HCT116 (cell line): ENCODE data around the gene EEIG1. TPM values are rescaled to one million over a fixed set of nuclear protein-coding genes. Genes with fewer than 3 reads are reported as not detected.

Experiments
- ATAC-seq: fragments of 200-7000 bp; cut with Tn5 transposase; 2 replicates; pipeline ENCODE4 v1.9.1; 2020; ENCODE audit warnings: mild to moderate bottlenecking, moderate library complexity
- BruUV-seq: library from RNA; stranded (reverse); fragments of 400-500 nt; replicated peaks from 2 replicates; lab custom pipeline; 2021; lab: Mats Ljungman, UMichigan
- CTCF ChIA-PET: fragments of 300-600 bp; sonication (Branson Sonifier 250); formaldehyde crosslinking; loops from one replicate; lab custom pipeline; 2021; ENCODE audit warnings: antibody characterized with exemption; lab: Charles Lee
- POLR2A ChIA-PET: fragments of 300-600, 350-600 bp; sonication (Branson Sonifier 250); formaldehyde crosslinking; loops from one replicate; lab custom pipeline; 2021; ENCODE audit warnings: antibody characterized with exemption; lab: Charles Lee
- RAD21 ChIA-PET, 2 experiments: fragments of 300-600 bp; sonication (Branson Sonifier 250); formaldehyde crosslinking; loops; one replicate each; lab custom pipeline; 2023; ENCODE audit warnings: low total read pairs in 2 of 2; ENCODE audit not compliant: uncharacterized antibody in 2 of 2, unreplicated experiment in 2 of 2, low non-redundant PET in 1 of 2; lab: Charles Lee
- DNase-seq: peaks from one replicate; pipeline ENCODE4 v3.0.0-alpha.2; 2010; ENCODE audit warnings: low read depth, low spot score
- H2AFZ ChIP-seq: fragments of 200-600 bp; shearing (Covaris generic), sonication (generic); 2 replicates; pipeline ENCODE4 v1.6.1; 2017; ENCODE audit warnings: low read depth, mixed run types, mixed read lengths, antibody characterized with exemption, low read length; ENCODE audit not compliant: poor library complexity, severe bottlenecking
- H3K27ac ChIP-seq: 2 replicates; pipeline ENCODE4 v1.5.1; 2012; ENCODE audit warnings: low read depth, low read length
- H3K27me3 ChIP-seq: fragments of 200-600 bp; sonication (generic); 2 replicates; pipeline ENCODE4 v1.6.1; 2016; ENCODE audit warnings: mixed run types, low read length, mixed read lengths; ENCODE audit not compliant: insufficient read depth
- H3K36me3 ChIP-seq, 2 experiments: fragments of 200-500 bp in 1 of 2; fragments of 200-600 bp in 1 of 2; sonication (Bioruptor generic) in 1 of 2; sonication (generic) in 1 of 2; 2 replicates each; pipeline versions ENCODE4 v1.5.1 to v1.6.1; 2014 to 2016; ENCODE audit warnings: low read length in 2 of 2, inconsistent platforms in 1 of 2, mixed read lengths in 1 of 2, mixed run types in 1 of 2; ENCODE audit not compliant: insufficient read depth in 2 of 2, control insufficient read depth in 1 of 2
- H3K4me1 ChIP-seq, 2 experiments: fragments of 200-600 bp in 1 of 2; sonication (generic) in 1 of 2; 2 replicates each; pipeline versions ENCODE4 v1.5.1 to v1.6.1; 2012 to 2017; ENCODE audit warnings: low read length in 2 of 2, inconsistent platforms in 1 of 2, mild to moderate bottlenecking in 1 of 2, mixed read lengths in 1 of 2, mixed run types in 1 of 2, moderate library complexity in 1 of 2; ENCODE audit not compliant: insufficient read depth in 2 of 2, control insufficient read depth in 1 of 2
- H3K4me2 ChIP-seq: fragments of 200-600 bp; sonication (generic); 2 replicates; pipeline ENCODE4 v1.6.1; 2017; ENCODE audit warnings: mixed run types, low read length, mixed read lengths
- H3K4me3 ChIP-seq, 2 experiments: fragments of 200-600 bp in 1 of 2; sonication (generic) in 1 of 2; replicated peaks in 1 of 2; 2 replicates each; pipeline ENCODE4 v1.5.1; 2011 to 2016; ENCODE audit warnings: low read length in 2 of 2, control low read depth in 1 of 2, low read depth in 1 of 2, mild to moderate bottlenecking in 1 of 2, mixed read lengths in 1 of 2, mixed run types in 1 of 2
- H3K79me2 ChIP-seq: fragments of 200-600 bp; sonication (generic); 2 replicates; pipeline ENCODE4 v1.6.1; 2017; ENCODE audit warnings: mild to moderate bottlenecking, mixed run types, low read length, moderate library complexity, mixed read lengths; ENCODE audit not compliant: insufficient read depth
- H3K9ac ChIP-seq: fragments of 200-600 bp; sonication (generic); 2 replicates; pipeline ENCODE4 v1.6.1; 2016; ENCODE audit warnings: low read length, mixed read lengths
- H3K9me2 ChIP-seq: fragments of 200-600 bp; sonication (generic), shearing (Covaris generic); 2 replicates; pipeline ENCODE4 v1.6.1; 2017; ENCODE audit warnings: mixed run types, mild to moderate bottlenecking, moderate library complexity; ENCODE audit not compliant: insufficient read depth
- H3K9me3 ChIP-seq, 2 experiments: fragments of 200-500 bp in 1 of 2; fragments of 200-600 bp in 1 of 2; sonication (Bioruptor generic) in 1 of 2; sonication (generic) in 1 of 2; 2 replicates each; pipeline ENCODE4 v1.6.1; 2014 to 2017; ENCODE audit warnings: low read length in 2 of 2, mixed read lengths in 2 of 2, inconsistent platforms in 1 of 2, low read depth in 1 of 2, mild to moderate bottlenecking in 1 of 2, mixed run types in 1 of 2, moderate library complexity in 1 of 2; ENCODE audit not compliant: control insufficient read depth in 1 of 2, insufficient read depth in 1 of 2
- H4K20me1 ChIP-seq: fragments of 200-600 bp; sonication (generic), shearing (Covaris generic); 2 replicates; pipeline ENCODE4 v1.6.1; 2017; ENCODE audit warnings: mixed run types, mild to moderate bottlenecking, moderate library complexity; ENCODE audit not compliant: insufficient read depth
- CBX3 ChIP-seq: IDR thresholded peaks from 2 replicates; pipeline ENCODE4 v1.6.1; 2012; ENCODE audit warnings: low read depth
- CEBPB ChIP-seq: IDR thresholded peaks from 2 replicates; pipeline ENCODE4 v1.6.1; 2012; ENCODE audit warnings: low read depth
- EZH2phosphoT487 ChIP-seq: fragments of 200-600 bp; IDR thresholded peaks from 2 replicates; pipeline ENCODE4 v1.6.1; 2018; ENCODE audit warnings: antibody characterized with exemption, borderline replicate concordance
- RAD21 ChIP-seq: IDR thresholded peaks from 2 replicates; pipeline ENCODE4 v1.6.1; 2012; ENCODE audit warnings: low read depth, mild to moderate bottlenecking
- SP1 ChIP-seq: IDR thresholded peaks from 2 replicates; pipeline ENCODE4 v1.6.1; 2012; ENCODE audit warnings: low read depth
- SRF ChIP-seq: IDR thresholded peaks from 2 replicates; pipeline ENCODE4 v1.6.1; 2012; ENCODE audit warnings: low read depth
- intact Hi-C: fragments of 100-400 bp; cut with micrococcal nuclease; formaldehyde crosslinking; loops from 2 replicates; pipeline ENCODE4 v1.10.0; 2022
- total RNA-seq: library from RNA; stranded (reverse); gene quantifications from one replicate; pipeline ENCODE4 v1.2.1, GENCODE V29; 2021; ENCODE audit not compliant: unreplicated experiment
- TF ChIP-seq, protein P1 (sequence below): IDR thresholded peaks from 2 replicates; pipeline ENCODE4 v1.6.1; 2011; ENCODE audit warnings: mild to moderate bottlenecking, low read length, moderate library complexity; ENCODE audit not compliant: insufficient replicate concordance; ENCODE audit errors: extremely low read depth

Gene EEIG1
- total RNA-seq, 1 experiment from 2014 or later = 44.2 TPM

- Histone ChIP-seq H4K20me1 (no peaks in the 10 kb centered on the region), H2AFZ (no peak overlapping the region), H3K9me3 (no peaks in the 10 kb centered on the region), H3K36me3 (no peaks in the 10 kb centered on the region), H3K4me3 (peak overlapping the region in 1 of 2 experiments; percentile 34; a peak in 1 of 4 replicates), H3K27ac (peak overlapping the region; percentile 95), H3K9ac (peak overlapping the region; percentile 55; the same call in 1 of the 2 replicates), H3K4me1 (peaks cover 31 to 48% of the 10 kb centered on the region in 2 experiments), H3K9me2 (no peaks in the 10 kb centered on the region), H3K79me2 (peaks cover 80% of the 10 kb centered on the region), H3K27me3 (no peaks in the 10 kb centered on the region), H3K4me2 (peak overlapping the region; percentile 91)
- CTCF ChIA-PET = interaction anchor here (1.3 kb wide), 1 partner anchor 34 kb away, joined by 4 read pairs; no protein-coding TSS in a partner anchor
- RAD21 ChIA-PET = no interaction called here
- BruUV-seq = no TSS peak
- POLR2A ChIA-PET = interaction anchor here (0.6 to 1.9 kb wide), 3 partner anchors 9 to 74 kb away, joined by 3 to 4 read pairs (median 3); no protein-coding TSS in a partner anchor
- no peak for ATAC-seq
- DNase-seq = no peak
- intact Hi-C loops = no loop called here
- no peak for TF ChIP-seq RAD21
- TF ChIP-seq EZH2phosphoT487 = no peak
- TF ChIP-seq SRF = no peak
- no peak for TF ChIP-seq SP1
- TF ChIP-seq CEBPB = no peak
Measured at GRCh38 chr9:127977009-127977883, 3.5 kb downstream of the EEIG1 start.

- TF ChIP-seq, protein P1, sequence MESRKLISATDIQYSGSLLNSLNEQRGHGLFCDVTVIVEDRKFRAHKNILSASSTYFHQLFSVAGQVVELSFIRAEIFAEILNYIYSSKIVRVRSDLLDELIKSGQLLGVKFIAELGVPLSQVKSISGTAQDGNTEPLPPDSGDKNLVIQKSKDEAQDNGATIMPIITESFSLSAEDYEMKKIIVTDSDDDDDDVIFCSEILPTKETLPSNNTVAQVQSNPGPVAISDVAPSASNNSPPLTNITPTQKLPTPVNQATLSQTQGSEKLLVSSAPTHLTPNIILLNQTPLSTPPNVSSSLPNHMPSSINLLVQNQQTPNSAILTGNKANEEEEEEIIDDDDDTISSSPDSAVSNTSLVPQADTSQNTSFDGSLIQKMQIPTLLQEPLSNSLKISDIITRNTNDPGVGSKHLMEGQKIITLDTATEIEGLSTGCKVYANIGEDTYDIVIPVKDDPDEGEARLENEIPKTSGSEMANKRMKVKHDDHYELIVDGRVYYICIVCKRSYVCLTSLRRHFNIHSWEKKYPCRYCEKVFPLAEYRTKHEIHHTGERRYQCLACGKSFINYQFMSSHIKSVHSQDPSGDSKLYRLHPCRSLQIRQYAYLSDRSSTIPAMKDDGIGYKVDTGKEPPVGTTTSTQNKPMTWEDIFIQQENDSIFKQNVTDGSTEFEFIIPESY = no peak
- no peak for TF ChIP-seq CBX3
- Histone ChIP-seq H3K79me2 (peaks cover 88% of the 10 kb centered on the region), H3K9ac (no peak overlapping the region), H3K27me3 (no peaks in the 10 kb centered on the region), H3K4me2 (no peak overlapping the region), H3K4me1 (peaks cover 35 to 51% of the 10 kb centered on the region in 2 experiments), H2AFZ (no peak overlapping the region), H3K9me2 (no peaks in the 10 kb centered on the region), H3K4me3 (no peak overlapping the region), H4K20me1 (no peaks in the 10 kb centered on the region), H3K36me3 (no peaks in the 10 kb centered on the region), H3K27ac (no peak overlapping the region; the same call in 1 of the 2 replicates), H3K9me3 (no peaks in the 10 kb centered on the region)
- no peak for DNase-seq
- intact Hi-C loops = no loop called here
- ATAC-seq = no peak
- ChIA-PET RAD21 (no interaction called here), CTCF (interaction anchor here (1.3 kb wide), 1 partner anchor 33 kb away, joined by 4 read pairs; no protein-coding TSS in a partner anchor), POLR2A (interaction anchor here (1.9 kb wide), 1 partner anchor 9 kb away, joined by 4 read pairs; no protein-coding TSS in a partner anchor)
- BruUV-seq = no TSS peak
Measured at GRCh38 chr9:127976498-127976897, 4.3 kb downstream of the EEIG1 start.
